Right lobe of liver (tissue), 6 donors: ENCODE data around the gene SERPINH1. TPM values are rescaled to one million over a fixed set of nuclear protein-coding genes. Genes with fewer than 3 reads are reported as not detected.
A peak's percentile ranks its signal among the peaks of the same experiment; 100 is the strongest.

Source experiments
- ATAC-seq, 4 donors: fragments of 200-7000 bp; cut with Tn5 transposase; one replicate each; pipeline ENCODE4 v1.9.1; 2020; ENCODE audit warnings: mild to moderate bottlenecking in 4 of 4, moderate library complexity in 4 of 4
- DNase-seq, 3 donors: peaks; one replicate each; pipeline ENCODE4 v3.0.0-alpha.2; 2020
- H3K27ac ChIP-seq, 3 donors: fragments of 200-600 bp; one replicate each; pipeline ENCODE4 v1.8.0; 2022
- H3K27me3 ChIP-seq, 2 donors: fragments of 200-600 bp; one replicate each; pipeline ENCODE4 v1.8.0; 2022
- H3K36me3 ChIP-seq, 4 donors: fragments of 200-600 bp; sonication (generic) in 1 of 4; one replicate each; pipeline versions ENCODE4 v1.5.1 to v1.8.0; 2017 to 2022; ENCODE audit warnings: control low read depth in 1 of 4
- H3K4me1 ChIP-seq, 4 donors: fragments of 200-600 bp; sonication (generic) in 1 of 4; one replicate each; pipeline versions ENCODE4 v1.5.1 to v1.8.0; 2017 to 2022; ENCODE audit warnings: control low read depth in 1 of 4
- H3K4me3 ChIP-seq, 3 donors: fragments of 200-600 bp; one replicate each; pipeline ENCODE4 v1.8.0; 2022
- H3K9me3 ChIP-seq, 4 donors: fragments of 200-600 bp; sonication (generic) in 1 of 4; one replicate each; pipeline versions ENCODE4 v1.5.1 to v1.8.0; 2017 to 2022; ENCODE audit warnings: control low read depth in 1 of 4
- CTCF ChIP-seq, 4 donors: fragments of 200-600 bp in 3 of 4; fragments of 450-650 bp in 1 of 4; IDR thresholded peaks; one replicate each; pipeline versions ENCODE4 v1.5.1 to v1.8.0; 2016 to 2022; ENCODE audit warnings: antibody characterized with exemption in 4 of 4, mild to moderate bottlenecking in 2 of 4
- POLR2A ChIP-seq: fragments of 450-650 bp; IDR thresholded peaks from one replicate; pipeline ENCODE4 v1.6.1; 2017; ENCODE audit warnings: antibody characterized with exemption, mild to moderate bottlenecking
- WGBS: methylation state at CpG from one replicate; pipeline ENCODE4 v1.1.6; 2018; ENCODE audit warnings: low coverage, low lambda C conversion rate; ENCODE audit not compliant: insufficient coverage; ENCODE audit errors: missing lambda C conversion rate; 5-methylcytosine and 5-hydroxymethylcytosine counted together
- intact Hi-C, 2 donors: fragments of 100-400 bp; cut with DNase I; formaldehyde crosslinking; loops; one replicate each; pipeline versions ENCODE4 v1.11.2 to v1.14.1; 2022
- total RNA-seq, 6 experiments: library from RNA; depleted of rRNA in 2 of 6; stranded (reverse); fragments of >200 nt in 2 of 6; fragmentation: NEBNext Ultra II Directional in 3 of 6; extraction: Animal tissue kit (Norgen Biotek cat#: 25700) in 3 of 6; gene quantifications; one replicate each; pipeline versions ENCODE4 v1.1.0 to v1.2.4, GENCODE V29; 2016 to 2023
- donor health status: DM: no; HTN: yes; CAD: no.
- donor health status: DM: no; HTN: no; CAD: no.
- donor health status: DM: no; HTN: no; CAD: no.
- donor health status: DM: no; HTN: yes; CAD: no.
- donor health status: DM: no; HTN: yes; CAD: no.

SERPINH1 gene
- total RNA-seq, 6 experiments from 2014 or later: 14.6 to 44.3 (median 33.8) TPM

DNA sequence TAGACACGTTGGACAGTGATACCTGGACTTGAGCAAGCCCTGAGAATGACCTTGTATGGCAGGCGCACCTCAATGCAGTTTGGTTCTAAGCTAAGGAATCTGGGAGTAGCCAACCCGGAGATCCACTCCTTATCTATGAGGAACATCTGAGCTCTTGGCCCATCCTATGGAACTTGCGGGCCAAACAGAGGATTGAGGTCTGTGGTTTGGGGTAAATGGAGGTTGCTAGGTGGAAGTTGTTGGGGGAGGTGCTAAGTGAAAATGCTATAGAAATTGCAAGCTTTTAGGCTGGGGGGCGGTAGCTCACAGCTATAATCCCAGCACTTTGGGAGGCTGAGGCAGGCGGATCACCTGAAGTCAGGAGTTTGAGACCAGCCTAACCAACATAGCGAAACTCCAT, 45.2 kb upstream of the SERPINH1 start:
- no peak overlapping the region for H3K27ac ChIP-seq
- WGBS: 65% methylated on average over 5 of the region's 7 CpGs
- H3K27me3 ChIP-seq: no peaks in the 10 kb centered on the region
- peaks cover 0 to 14% (median 2%) of the 10 kb centered on the region in 4 donors for H3K4me1 ChIP-seq
- DNase-seq: no peak
- no peaks in the 10 kb centered on the region for H3K9me3 ChIP-seq
- no peak overlapping the region for H3K4me3 ChIP-seq
- ATAC-seq: no peak
- no peaks in the 10 kb centered on the region for H3K36me3 ChIP-seq
- intact Hi-C loops: no loop called here
- TF ChIP-seq CTCF (IDR thresholded peaks at IDR 0.05) (no peak), POLR2A (no peak)

- WGBS: 80% methylated on average over 1 of the region's 3 CpGs
- TF ChIP-seq POLR2A (no peak), CTCF (IDR thresholded peaks at IDR 0.05) (no peak)
- Histone ChIP-seq H3K4me1 (peaks cover 0 to 14% (median 2%) of the 10 kb centered on the region in 4 donors), H3K27me3 (no peaks in the 10 kb centered on the region), H3K27ac (no peak overlapping the region), H3K4me3 (no peak overlapping the region), H3K9me3 (no peaks in the 10 kb centered on the region), H3K36me3 (no peaks in the 10 kb centered on the region)
- ATAC-seq (no peak), DNase-seq (no peak)
- intact Hi-C loops: no loop called here
Measured at GRCh38 chr11:75518204-75518549, 43.9 kb upstream of the SERPINH1 start.

DNA sequence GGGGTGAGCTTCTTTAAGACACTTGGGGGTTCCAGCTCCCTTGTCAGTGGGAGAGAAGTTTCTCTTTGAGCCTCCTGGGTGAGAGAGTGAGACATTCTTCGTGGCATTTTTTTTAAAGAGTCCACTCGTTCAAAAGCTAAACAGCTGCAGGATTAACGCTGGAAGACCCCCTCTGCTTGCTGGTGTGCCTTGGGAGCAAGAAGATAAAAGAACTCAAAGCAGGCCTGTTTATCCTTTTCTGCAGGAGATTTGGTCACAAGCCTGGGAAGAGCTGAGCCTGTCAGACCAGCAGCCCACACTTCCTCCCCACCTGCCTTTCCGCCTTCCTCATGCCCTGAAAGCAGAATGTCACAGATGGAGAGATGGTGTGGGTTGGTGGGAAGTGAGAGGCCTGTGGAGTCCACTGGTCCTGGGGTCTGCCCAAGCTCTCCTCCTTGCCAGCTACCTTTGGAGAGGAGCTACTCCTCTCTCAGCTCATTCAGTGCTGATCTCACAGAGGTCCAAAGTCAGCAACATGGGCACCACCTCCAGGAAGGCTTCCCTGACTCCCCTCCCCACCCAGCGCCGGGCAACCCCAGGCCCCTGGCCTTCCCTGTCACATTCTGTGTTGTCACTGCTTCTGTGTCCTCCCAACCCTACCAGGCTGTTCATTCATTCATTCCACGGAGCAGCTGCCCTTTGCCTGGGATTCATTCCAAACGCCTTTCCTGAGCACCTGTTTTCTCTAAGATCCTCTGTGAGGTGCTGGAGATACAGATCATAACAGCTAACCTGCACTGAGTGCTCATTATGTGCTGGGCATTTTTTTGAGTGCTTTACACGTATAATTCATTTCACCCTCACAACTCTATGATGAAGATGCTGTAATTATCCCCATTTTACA, 43.0 kb upstream of the SERPINH1 start:
- WGBS: 74% methylated on average over 9 of the region's 9 CpGs
- TF ChIP-seq POLR2A (no peak), CTCF (IDR thresholded peaks at IDR 0.05) (no peak)
- DNase-seq: no peak
- Histone ChIP-seq H3K9me3 (no peaks in the 10 kb centered on the region), H3K27me3 (no peaks in the 10 kb centered on the region), H3K4me1 (peaks cover 0 to 10% (median 2%) of the 10 kb centered on the region in 4 donors), H3K36me3 (no peaks in the 10 kb centered on the region), H3K27ac (no peak overlapping the region), H3K4me3 (no peak overlapping the region)
- no peak for ATAC-seq
- intact Hi-C loops: no loop called here

DNA sequence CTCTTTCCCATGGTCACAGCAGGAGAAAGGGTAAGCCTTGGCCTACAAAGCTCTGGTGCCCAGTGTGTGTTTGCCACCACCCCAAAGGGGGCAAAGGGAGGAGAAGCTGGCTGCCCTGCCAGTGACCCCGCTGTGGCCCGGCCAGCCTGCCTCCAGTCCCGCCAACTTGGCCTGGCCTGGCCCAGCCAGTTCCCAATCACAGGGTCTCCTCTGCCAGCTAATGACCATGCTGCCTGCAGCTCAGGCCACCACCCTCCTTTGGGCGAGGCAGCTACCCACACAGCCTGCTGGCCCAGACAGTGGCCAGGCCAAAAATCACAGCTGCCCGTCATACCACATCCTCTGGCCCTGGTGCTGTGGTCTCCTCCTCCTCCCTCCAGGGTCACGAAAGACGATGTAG, 41.4 kb upstream of the SERPINH1 start:
- H3K4me3 ChIP-seq: no peak overlapping the region
- no peaks in the 10 kb centered on the region for H3K9me3 ChIP-seq
- H3K27ac ChIP-seq: no peak overlapping the region
- peaks cover 0 to 10% (median 4%) of the 10 kb centered on the region in 4 donors for H3K4me1 ChIP-seq
- 80% methylated on average over 1 of the region's 7 CpGs for WGBS
- intact Hi-C loops: no loop called here
- no peaks in the 10 kb centered on the region for H3K27me3 ChIP-seq
- no peak for TF ChIP-seq CTCF (IDR thresholded peaks at IDR 0.05)
- no peak for TF ChIP-seq POLR2A
- DNase-seq: peak in 2 of 3 donors; percentile 83 to 90
- no peaks in the 10 kb centered on the region for H3K36me3 ChIP-seq
- peak; percentile 30 to 90 (median 80) for ATAC-seq
